HL-60 (cell line): Measurements from ENCODE around the gene CMTM5.

Experiments used
- CTCF ChIP-seq: IDR thresholded peaks from one replicate; pipeline ENCODE4 v1.5.1; 2011; ENCODE audit warnings: low read length, control low read depth, inconsistent platforms; ENCODE audit not compliant: insufficient read depth
- GABPA ChIP-seq: IDR thresholded peaks from 2 replicates; pipeline ENCODE4 v1.6.1; 2012; ENCODE audit warnings: low read depth
- REST ChIP-seq: IDR thresholded peaks from 2 replicates; pipeline ENCODE4 v1.6.1; 2012; ENCODE audit warnings: low read depth; ENCODE audit not compliant: insufficient replicate concordance

- TF ChIP-seq CTCF (no peak), REST (no peak), GABPA (no peak)
Observed at GRCh38 chr14:23353433-23353780, 23.4 kb upstream of the CMTM5 start.
